Endothelial cell of umbilical vein (primary cell): ENCODE measurements around the gene SAMD14. TPM values are rescaled to one million over a fixed set of nuclear protein-coding genes. Genes with fewer than 3 reads are reported as not detected.

ENCODE experiments used
- BruUV-seq: library from RNA; stranded (reverse); fragments of 400-500 nt; replicated peaks from 2 replicates; lab custom pipeline; 2021; lab: Mats Ljungman, UMichigan
- CTCF ChIA-PET: fragments of 300-600, 350-600 bp; sonication (Branson Sonifier 250); formaldehyde crosslinking; loops from one replicate; lab custom pipeline; 2021; ENCODE audit warnings: antibody characterized with exemption, inconsistent platforms; lab: Charles Lee
- POLR2A ChIA-PET: fragments of 300-600, 350-600 bp; sonication (Branson Sonifier 250); formaldehyde crosslinking; loops from one replicate; lab custom pipeline; 2021; ENCODE audit warnings: antibody characterized with exemption, inconsistent platforms; lab: Charles Lee
- DNase-seq: peaks from one replicate; pipeline ENCODE4 v3.0.0-alpha.2; 2011; ENCODE audit warnings: low read depth, low spot score
- FAIRE-seq: peaks from 2 replicates; lab custom pipeline; 2011; peaks lifted over from hg19 to GRCh38; lab: Jason Lieb, UNC
- H2AFZ ChIP-seq: 2 replicates; pipeline ENCODE4 v1.6.0; 2012; ENCODE audit warnings: low read depth, low read length, control low read depth, inconsistent platforms
- H3K27ac ChIP-seq: 2 replicates; pipeline ENCODE4 v1.5.1; 2011; ENCODE audit warnings: low read depth, mild to moderate bottlenecking, control low read depth, low read length, moderate library complexity; ENCODE audit not compliant: insufficient read depth
- H3K27me3 ChIP-seq, 2 experiments: 2 replicates each; pipeline versions ENCODE4 v1.6.0 to v1.6.1; 2011; ENCODE audit warnings: low read length in 2 of 2, mixed read lengths in 1 of 2; ENCODE audit not compliant: control insufficient read depth in 2 of 2, insufficient read depth in 2 of 2
- H3K36me3 ChIP-seq, 2 experiments: 2 replicates in 1 of 2; 3 replicates in 1 of 2; pipeline ENCODE4 v1.5.1; 2011; ENCODE audit warnings: low read length in 2 of 2, mild to moderate bottlenecking in 1 of 2, moderate library complexity in 1 of 2; ENCODE audit not compliant: control insufficient read depth in 2 of 2, insufficient read depth in 2 of 2; ENCODE audit errors: extremely low read depth in 1 of 2
- H3K4me1 ChIP-seq: 3 replicates; pipeline ENCODE4 v1.5.1; 2011; ENCODE audit warnings: mild to moderate bottlenecking, low read length; ENCODE audit not compliant: control insufficient read depth, insufficient read depth; ENCODE audit errors: extremely low read depth
- H3K4me2 ChIP-seq: 2 replicates; pipeline ENCODE4 v1.6.1; 2011; ENCODE audit warnings: low read length, control low read depth, mixed read lengths; ENCODE audit not compliant: insufficient read depth
- H3K4me3 ChIP-seq, 3 experiments: fragments of 200-600 bp in 1 of 3; sonication (generic), shearing (Covaris generic) in 1 of 3; replicated peaks in 1 of 3; 2 replicates each; pipeline ENCODE4 v1.5.1; 2011 to 2016; ENCODE audit warnings: control low read depth in 3 of 3, low read length in 3 of 3, mild to moderate bottlenecking in 2 of 3, inconsistent platforms in 1 of 3, low read depth in 1 of 3, moderate library complexity in 1 of 3; ENCODE audit not compliant: insufficient read depth in 1 of 3
- H3K79me2 ChIP-seq: 2 replicates; pipeline ENCODE4 v1.6.0; 2012; ENCODE audit warnings: low read length, inconsistent platforms; ENCODE audit not compliant: control insufficient read depth, insufficient read depth
- H3K9ac ChIP-seq: replicated peaks from 2 replicates; pipeline ENCODE3; 2011; ENCODE audit warnings: low read length, control low read depth; ENCODE audit not compliant: insufficient read depth; ENCODE audit errors: extremely low read depth
- H3K9me1 ChIP-seq: replicated peaks from 3 replicates; pipeline ENCODE4 v1.6.0; 2011; ENCODE audit warnings: mild to moderate bottlenecking, low read length; ENCODE audit not compliant: control insufficient read depth, insufficient read depth; ENCODE audit errors: extremely low read depth
- H3K9me3 ChIP-seq: replicated peaks from 2 replicates; pipeline ENCODE4 v1.5.1; 2012; ENCODE audit warnings: low read length, inconsistent platforms; ENCODE audit not compliant: control insufficient read depth, insufficient read depth
- H4K20me1 ChIP-seq: replicated peaks from 2 replicates; pipeline ENCODE3; 2011; ENCODE audit warnings: mild to moderate bottlenecking, low read length; ENCODE audit not compliant: control insufficient read depth, insufficient read depth; ENCODE audit errors: extremely low read depth
- CTCF ChIP-seq, 2 donors: IDR thresholded peaks; 1 replicate in 1 of 2; 2 replicates in 1 of 2; pipeline ENCODE4 v1.5.1; 2011; ENCODE audit warnings: low read length in 2 of 2, mild to moderate bottlenecking in 2 of 2, moderate library complexity in 2 of 2, control low read depth in 1 of 2, inconsistent platforms in 1 of 2, low read depth in 1 of 2; ENCODE audit not compliant: insufficient read depth in 1 of 2; ENCODE audit errors: extremely low read depth in 1 of 2
- FOS ChIP-seq: IDR thresholded peaks from 2 replicates; pipeline ENCODE4 v1.6.1; 2011; ENCODE audit warnings: mild to moderate bottlenecking, low read length, moderate library complexity, borderline replicate concordance; ENCODE audit not compliant: insufficient read depth
- GATA2 ChIP-seq: IDR thresholded peaks from 2 replicates; pipeline ENCODE4 v1.7.0; 2011; ENCODE audit warnings: low read depth, mild to moderate bottlenecking, moderate library complexity, mixed read lengths, low read length; ENCODE audit not compliant: insufficient read length, insufficient read depth
- JUN ChIP-seq: IDR thresholded peaks from 2 replicates; pipeline ENCODE4 v1.6.1; 2011; ENCODE audit warnings: borderline replicate concordance, low read depth; ENCODE audit not compliant: insufficient read length, insufficient read depth
- MAX ChIP-seq: IDR thresholded peaks from 2 replicates; pipeline ENCODE4 v1.6.1; 2011; ENCODE audit not compliant: insufficient read depth, insufficient read length
- dilution Hi-C: fragments of 300-500 bp; cut with MboI; formaldehyde crosslinking; loops from one replicate; pipeline ENCODE4 v1.15.0; 2019; ENCODE audit warnings: low sequenced_read_pairs; ENCODE audit not compliant: extremely low pct_ligation_motif_present
- intact Hi-C: fragments of 100-400 bp; cut with micrococcal nuclease; formaldehyde crosslinking; loops from one replicate; pipeline ENCODE4 v1.10.0; 2022
- polyA plus RNA-seq, 4 experiments: library from polyadenylated mRNA; depleted of rRNA in 3 of 4; stranded (reverse) in 3 of 4; unstranded in 1 of 4; fragments of >200 nt; gene quantifications; 2 replicates each; pipeline versions ENCODE4 v1.2.1 to v1.2.3, GENCODE V29; 2011 to 2012; ENCODE audit warnings: missing spikeins in 1 of 4
- total RNA-seq: library from RNA; stranded (reverse); gene quantifications from 2 replicates; pipeline ENCODE4 v1.2.3, GENCODE V29; 2021

Gene SAMD14
- total and polyA plus RNA-seq, 2 donors (not counting 3 experiments of a cell fraction or from before 2014, with no cell fraction given), result 6.8 to 15.6 TPM

GRCh38 chr17:50112694-50113093, 17.3 kb downstream of the SAMD14 start:
- no peak for TF ChIP-seq FOS
- TF ChIP-seq GATA2, result no peak
- TF ChIP-seq MAX, result no peak
- no peak for TF ChIP-seq CTCF (IDR thresholded peaks at IDR 0.05; ENCODE audit: extremely low read depth in 1 of 2, insufficient read depth in 1 of 2, low read depth in 1 of 2, low read length in 2 of 2)
- TF ChIP-seq JUN, result no peak
- no peaks in the 10 kb centered on the region for H4K20me1 ChIP-seq
- H3K9me1 ChIP-seq, result no peaks in the 10 kb centered on the region
- POLR2A ChIA-PET, result no interaction called here
- FAIRE-seq, result no peak
- H3K4me2 ChIP-seq, result no peak overlapping the region
- no peak overlapping the region for H2AFZ ChIP-seq
- no peak overlapping the region for H3K27ac ChIP-seq
- no peaks in the 10 kb centered on the region for H3K9me3 ChIP-seq
- BruUV-seq, result no TSS peak
- no peak overlapping the region for H3K9ac ChIP-seq
- intact Hi-C loops, result loop anchor here (10.0 kb wide), 1 partner anchor 152 kb away; no protein-coding TSS in a partner anchor
- no peaks in the 10 kb centered on the region for H3K79me2 ChIP-seq
- no peak for DNase-seq
- H3K4me3 ChIP-seq, result no peak overlapping the region
- H3K27me3 ChIP-seq, result no peaks in the 10 kb centered on the region
- no peaks in the 10 kb centered on the region for H3K4me1 ChIP-seq
- H3K36me3 ChIP-seq, result peaks cover 0 to 4% of the 10 kb centered on the region in 2 experiments
- dilution Hi-C loops, result no loop called here
- CTCF ChIA-PET, result interaction anchor here (1.3 to 2.8 kb wide), 5 partner anchors 11 to 66 kb away, joined by 3 to 21 read pairs (median 6); partner anchors contain the start of gene PDK2
